Hair follicle dermal papilla cell (primary cell): Measurements from ENCODE around the gene CENPV. TPM values are rescaled to one million over a fixed set of nuclear protein-coding genes. Genes with fewer than 3 reads are reported as not detected.

ENCODE experiments used
- total RNA-seq: library from RNA; depleted of rRNA; stranded (reverse); fragments of >200 nt; gene quantifications from 2 replicates; pipeline ENCODE4 v1.2.3, GENCODE V29; 2012

Gene CENPV
- total RNA-seq, result 2.8 and 5.2 TPM in 2 replicates

GRCh38 chr17:16353317-16354174 lies at the start of gene CENPV:
Gene CENPV (minus strand): TSS chr17:16353469. CDS start chr17:16353436, 33 bp downstream.

GRCh38 chr17:16380640-16381495 lies 27.6 kb upstream of the CENPV start, which contains the start of gene UBB:
Gene UBB (plus strand): TSS chr17:16381091. CDS start chr17:16381908, 817 bp downstream.

Other genes with a start within 250 kb of the CENPV start
- 97.9 and 118 TPM in 2 replicates for gene NCOR1, start 137.9 kb downstream of the CENPV start, total RNA-seq
- gene PIGL, start 136.3 kb downstream of the CENPV start, total RNA-seq, result 23.7 and 25.6 TPM in 2 replicates
- gene UBB, start 27.6 kb upstream of the CENPV start, total RNA-seq, result 685 and 804 TPM in 2 replicates
- gene TRPV2, start 62.1 kb upstream of the CENPV start, total RNA-seq, result 63.8 and 64.4 TPM in 2 replicates
- 0.12 and 0.32 TPM in 2 replicates for gene LRRC75A, start 138.7 kb upstream of the CENPV start, total RNA-seq
- gene ZNF287, start 215.7 kb upstream of the CENPV start, total RNA-seq, result 10.7 and 13.4 TPM in 2 replicates